Peyer's patch (tissue), 4 donors: Measurements from ENCODE around the gene NDUFA13.

Experiments used
- CTCF ChIP-seq, 6 experiments: fragments of 450-650 bp in 4 of 6; fragments of 200-600 bp in 2 of 6; sonication (generic) in 1 of 6; IDR thresholded peaks; one replicate each; pipeline ENCODE4 v1.5.1; 2017 to 2019; ENCODE audit warnings: antibody characterized with exemption in 6 of 6, mild to moderate bottlenecking in 3 of 6, moderate library complexity in 1 of 6
- POLR2A ChIP-seq, 2 donors: fragments of 450-650 bp; IDR thresholded peaks; one replicate each; pipeline ENCODE4 v1.5.1; 2017; ENCODE audit warnings: antibody characterized with exemption in 2 of 2, mild to moderate bottlenecking in 2 of 2, moderate library complexity in 2 of 2

- TF ChIP-seq CTCF (IDR thresholded peaks at IDR 0.05), result no peak
- no peak for TF ChIP-seq POLR2A (IDR thresholded peaks at IDR 0.05)
Measured at GRCh38 chr19:19558055-19558454, 42.0 kb downstream of the NDUFA13 start.
